ENCODE results near the gene C19orf38. TPM values are rescaled to one million over a fixed set of nuclear protein-coding genes. Genes with fewer than 3 reads are reported as not detected.
"Not testable (repeated sequence)": the region's sequence is repeated elsewhere in the genome, so short reads cannot be mapped to it uniquely, and the experiment has no call there.

Gene C19orf38
- total RNA-seq, 8 experiments from 2014 or later = 0.25 to 2.3 (median 0.50) TPM; not detected in 1

DNA sequence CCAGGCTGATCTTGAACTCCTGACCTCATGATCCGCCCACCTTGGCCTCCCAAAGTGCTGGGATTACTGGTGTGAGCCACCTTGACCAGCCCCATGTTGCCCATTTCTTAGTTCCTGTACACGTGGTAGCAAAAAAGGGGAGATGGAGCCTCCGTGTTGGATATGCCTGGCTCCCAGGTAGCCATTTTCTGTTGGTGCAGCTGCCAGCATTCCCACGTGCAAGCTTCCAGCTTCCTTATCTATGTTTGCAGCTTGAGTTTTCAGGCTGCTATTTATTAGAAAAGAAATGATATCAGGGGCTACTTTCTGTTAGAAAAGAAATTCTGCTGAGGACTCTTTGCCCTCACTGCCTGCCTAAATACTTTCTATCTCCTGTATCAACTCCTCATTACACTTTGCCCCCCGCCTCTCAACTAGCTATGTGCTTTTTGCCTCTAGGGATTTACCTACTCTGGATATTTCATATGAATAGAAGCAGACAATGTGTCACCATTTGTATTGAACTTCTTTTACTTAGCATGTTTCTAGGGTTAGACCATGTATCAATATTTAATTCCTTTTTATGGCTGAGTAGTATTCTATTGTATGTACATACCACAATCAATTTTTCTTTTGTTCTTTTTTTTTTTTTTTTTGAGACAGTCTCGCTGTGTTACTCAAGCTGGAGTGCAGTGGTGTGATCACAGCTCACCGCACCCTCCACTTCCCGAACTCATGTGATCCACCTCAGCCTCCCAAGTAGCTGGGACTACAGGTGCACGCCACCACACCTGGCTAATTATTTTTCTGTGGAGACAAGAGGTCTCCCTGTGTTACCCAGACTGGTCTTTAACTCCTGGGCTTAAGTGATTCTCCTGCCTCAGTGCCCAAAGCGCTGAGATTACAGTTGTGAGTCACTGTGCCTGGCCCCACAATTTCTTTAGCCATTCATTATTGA lies 8.8 kb upstream of the C19orf38 start:
- in situ Hi-C loops (cut with MboI; ENCODE audit: low pct_unique_long_range_greater_than_20kb in 2 of 9, low sequenced_read_pairs in 9 of 9, unreplicated experiment in 9 of 9) = no loop called here
- WGBS, 10 experiments = 62 to 93% (median 85%) methylated on average over 3 to 9 of the region's 10 CpGs
- no peak overlapping the region for H3K4me3 ChIP-seq

DNA sequence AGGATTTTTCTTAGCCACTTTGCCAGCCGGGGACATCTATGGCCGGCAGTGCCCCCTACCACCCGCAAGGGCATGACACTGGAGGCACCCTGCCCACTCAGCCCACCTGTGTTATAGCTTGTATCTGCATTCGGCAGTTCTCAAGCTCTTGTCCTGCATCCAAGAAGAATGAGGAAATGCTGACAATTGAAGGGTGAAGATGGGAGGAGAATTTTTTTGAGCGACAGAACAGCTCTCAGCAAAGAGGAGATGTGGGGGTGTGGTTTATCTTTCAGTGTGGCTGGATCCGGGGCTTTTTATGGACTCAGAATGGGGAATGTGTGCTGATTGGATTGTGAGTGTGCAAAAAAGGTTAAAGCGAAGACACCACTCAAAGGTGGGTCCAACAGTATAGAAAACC lies 5.4 kb upstream of the C19orf38 start:
- Histone ChIP-seq H3K4me1 (replicated peaks in 1 of 2) (no peaks in the 10 kb centered on the region), H3K27ac (no peak overlapping the region), H3K4me3 (no peak overlapping the region)
- 70 to 91% (median 83%) methylated on average over 1 to 5 of the region's 7 CpGs; no CpG with 5 or more reads in 4 of the 10 experiments for WGBS, 10 experiments
- in situ Hi-C loops (cut with MboI; ENCODE audit: low pct_unique_long_range_greater_than_20kb in 2 of 9, low sequenced_read_pairs in 9 of 9, unreplicated experiment in 9 of 9) = no loop called here
- ATAC-seq (replicated peaks in 6 of 8) = no peak

More for the DNA sequence above, 8.8 kb upstream of the C19orf38 start:
- no peak for ATAC-seq (replicated peaks in 6 of 8)
- peaks cover 9 to 10% of the 10 kb centered on the region in 2 donors for H3K4me1 ChIP-seq (replicated peaks in 1 of 2)
- H3K27ac ChIP-seq = no peak overlapping the region

DNA sequence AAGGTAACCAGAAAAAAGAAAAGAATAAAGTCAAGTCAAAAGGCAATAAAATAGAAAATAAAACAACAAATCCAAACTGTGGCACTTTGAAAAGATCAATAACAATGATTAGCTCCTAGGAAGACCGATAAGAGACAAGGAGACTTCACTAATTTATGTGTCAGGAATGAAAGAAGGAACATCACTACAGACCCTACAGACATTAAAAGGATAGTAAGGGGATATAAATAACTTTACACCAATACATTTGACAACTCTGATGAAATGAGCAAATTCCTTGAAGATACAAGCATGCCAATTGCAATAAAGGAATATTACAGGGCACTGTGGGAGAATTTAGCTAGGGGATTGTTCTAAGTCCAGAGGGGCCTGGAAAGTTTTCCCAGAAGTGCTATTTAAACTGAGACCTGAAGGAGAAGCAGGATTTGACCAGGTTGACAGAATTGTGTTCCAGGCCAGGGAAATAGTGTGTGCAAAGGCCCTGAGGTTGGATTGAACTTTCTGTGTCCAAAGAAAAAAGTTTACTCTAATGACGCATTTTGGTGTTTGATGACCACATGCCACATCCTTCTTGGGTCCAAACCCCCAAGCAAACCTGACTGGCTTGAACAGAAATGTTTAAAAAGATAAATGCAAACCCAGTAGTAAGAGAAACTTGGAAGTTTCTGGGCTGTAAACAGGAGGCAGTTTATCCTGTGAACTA lies 1.6 kb upstream of the C19orf38 start:
- WGBS, 10 experiments = 54 to 100% (median 75%) methylated on average over 1 to 2 of the region's 2 CpGs
- no peak overlapping the region for H3K4me3 ChIP-seq
- in situ Hi-C loops (cut with MboI; ENCODE audit: low pct_unique_long_range_greater_than_20kb in 2 of 9, low sequenced_read_pairs in 9 of 9, unreplicated experiment in 9 of 9) = no loop called here
- no peak overlapping the region for H3K27ac ChIP-seq
- no peak for ATAC-seq (replicated peaks in 6 of 8)
- no peaks in the 10 kb centered on the region for H3K4me1 ChIP-seq (replicated peaks in 1 of 2)

DNA sequence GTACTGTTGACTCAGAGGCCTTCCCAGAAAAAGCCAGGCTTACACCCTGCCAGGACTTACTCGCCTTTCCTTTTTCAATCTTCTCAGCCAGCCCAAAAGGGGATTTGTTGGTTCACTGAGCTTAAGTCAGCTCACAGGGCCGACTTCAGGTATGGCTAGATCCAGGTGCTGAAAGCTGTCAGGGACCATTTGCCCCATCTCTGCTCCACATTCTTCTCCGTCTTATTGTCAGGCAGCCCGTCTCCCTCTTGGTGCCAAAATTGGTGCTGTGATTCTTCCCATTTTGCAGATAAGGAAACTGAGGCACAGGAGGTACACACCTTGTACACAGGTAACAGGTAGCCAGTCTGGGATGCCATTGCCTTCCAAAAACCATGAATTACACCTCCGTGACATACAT lies 2.4 kb downstream of the C19orf38 start:
- Histone ChIP-seq H3K4me1 (replicated peaks in 1 of 2) (no peaks in the 10 kb centered on the region), H3K4me3 (no peak overlapping the region), H3K27ac (no peak overlapping the region)
- 45 to 100% (median 78%) methylated on average over 1 to 5 of the region's 5 CpGs for WGBS, 10 experiments
- ATAC-seq (replicated peaks in 6 of 8) = no peak
- in situ Hi-C loops (cut with MboI; ENCODE audit: low pct_unique_long_range_greater_than_20kb in 2 of 9, low sequenced_read_pairs in 9 of 9, unreplicated experiment in 9 of 9) = loop anchor here in 1 of 9 experiments (25.0 kb wide), 1 partner anchor 263 kb away; the partner anchor contains the start of gene AP1M2

- Histone ChIP-seq H3K4me3 (no peak overlapping the region), H3K27ac (no peak overlapping the region), H3K4me1 (replicated peaks in 1 of 2) (no peaks in the 10 kb centered on the region)
- peak in 3 of 8 experiments; percentile 29 to 67 (median 48) for ATAC-seq (replicated peaks in 6 of 8)
- in situ Hi-C loops (cut with MboI; ENCODE audit: low pct_unique_long_range_greater_than_20kb in 2 of 9, low sequenced_read_pairs in 9 of 9, unreplicated experiment in 9 of 9) = loop anchor here in 1 of 9 experiments (25.0 kb wide), 1 partner anchor 265 kb away; the partner anchor contains the start of gene AP1M2
- 32 to 100% (median 67%) methylated on average over 1 to 7 of the region's 7 CpGs; no CpG with 5 or more reads in 2 of the 10 experiments for WGBS, 10 experiments
Observed at GRCh38 chr19:10852098-10852800, 4.0 kb downstream of the C19orf38 start.

GRCh38 chr19:10852941-10853340 lies 4.7 kb downstream of the C19orf38 start:
- H3K4me1 ChIP-seq (replicated peaks in 1 of 2) = no peaks in the 10 kb centered on the region
- no peak overlapping the region for H3K27ac ChIP-seq
- WGBS, 10 experiments = 33 to 83% (median 66%) methylated on average over 1 to 7 of the region's 7 CpGs; no CpG with 5 or more reads in 4 of the 10 experiments
- ATAC-seq (replicated peaks in 6 of 8) = no peak
- no peak overlapping the region for H3K4me3 ChIP-seq
- in situ Hi-C loops (cut with MboI; ENCODE audit: low pct_unique_long_range_greater_than_20kb in 2 of 9, low sequenced_read_pairs in 9 of 9, unreplicated experiment in 9 of 9) = loop anchor here in 1 of 9 experiments (25.0 kb wide), 1 partner anchor 266 kb away; the partner anchor contains the start of gene AP1M2

DNA sequence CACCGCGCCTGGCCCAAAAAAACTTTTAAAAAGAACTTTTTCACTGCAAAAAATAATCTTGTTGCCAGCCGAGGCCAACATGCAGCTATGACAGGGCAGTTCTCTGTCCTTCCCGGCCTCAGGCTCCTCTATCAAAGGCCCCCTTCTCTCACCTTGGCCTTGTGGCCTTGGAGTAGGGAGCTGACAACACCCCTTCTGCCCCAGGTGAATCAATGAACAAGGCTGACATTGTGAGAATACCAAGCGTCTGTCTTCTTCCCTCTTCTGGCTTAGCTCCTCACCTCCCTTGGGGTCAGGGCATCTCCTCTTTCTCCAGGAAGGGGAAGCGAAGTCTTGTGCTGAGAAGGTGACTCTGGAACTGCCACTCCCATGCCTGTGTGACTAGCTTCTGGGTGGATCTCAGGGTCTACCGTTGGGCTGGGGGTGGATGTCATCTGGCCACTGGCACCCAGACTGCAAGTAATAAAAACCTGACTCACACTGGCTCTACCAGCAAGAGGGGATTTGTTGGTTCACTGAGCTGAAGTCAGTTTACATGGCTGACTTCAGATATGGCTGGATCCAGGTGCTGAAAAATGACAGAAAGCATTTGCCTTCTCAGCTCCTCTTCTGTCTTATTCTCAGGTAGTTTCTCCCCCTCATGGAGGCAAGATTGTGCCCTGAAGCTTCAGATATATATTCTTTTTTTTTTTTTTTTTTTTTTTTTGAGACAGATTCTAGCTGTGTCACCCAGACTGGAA lies 6.3 kb downstream of the C19orf38 start:
- Histone ChIP-seq H3K27ac (no peak overlapping the region), H3K4me1 (replicated peaks in 1 of 2) (no peaks in the 10 kb centered on the region), H3K4me3 (no peak overlapping the region)
- in situ Hi-C loops (cut with MboI; ENCODE audit: low pct_unique_long_range_greater_than_20kb in 2 of 9, low sequenced_read_pairs in 9 of 9, unreplicated experiment in 9 of 9) = loop anchor here in 1 of 9 experiments (25.0 kb wide), 1 partner anchor 267 kb away; the partner anchor contains the start of gene AP1M2
- 0 to 100% (median 89%) methylated on average over 1 to 4 of the region's 7 CpGs; no CpG with 5 or more reads in 3 of the 10 experiments for WGBS, 10 experiments
- ATAC-seq (replicated peaks in 6 of 8) = no peak

DNA sequence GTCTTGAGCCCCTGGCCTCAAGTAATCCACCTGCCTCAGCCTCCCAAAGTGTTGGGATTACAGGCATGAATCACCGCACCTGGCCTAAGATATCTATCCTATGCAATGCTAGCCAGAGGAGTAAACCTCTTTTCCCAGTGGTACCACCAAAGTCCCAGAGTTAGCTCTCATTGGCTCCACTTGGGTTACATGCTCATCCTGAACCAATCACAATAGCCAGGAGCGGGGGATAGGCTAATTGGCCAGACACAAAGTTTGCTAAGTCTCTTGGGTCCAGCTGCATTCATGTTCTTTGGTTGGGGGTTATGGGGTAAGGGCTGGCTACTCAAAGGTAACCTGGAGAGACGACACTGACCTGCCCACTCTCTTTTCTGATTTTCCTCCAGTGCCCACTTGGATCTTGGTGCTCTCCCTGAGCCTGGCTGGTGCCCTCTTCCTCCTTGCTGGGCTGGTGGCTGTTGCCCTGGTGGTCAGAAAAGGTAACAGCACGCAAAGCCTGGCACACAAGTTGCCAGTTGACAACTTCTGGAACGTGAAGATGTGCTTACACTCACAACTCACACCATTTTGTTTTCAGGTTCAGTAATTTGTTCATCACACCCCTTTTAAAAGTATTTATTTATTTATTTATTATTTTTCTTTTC lies 7.8 kb downstream of the C19orf38 start:
- WGBS, 10 experiments = 40 to 83% (median 62%) methylated on average over 1 to 5 of the region's 5 CpGs; no CpG with 5 or more reads in 1 of the 10 experiments
- Histone ChIP-seq H3K4me1 (replicated peaks in 1 of 2) (no peaks in the 10 kb centered on the region), H3K27ac (no peak overlapping the region), H3K4me3 (no peak overlapping the region)
- ATAC-seq (replicated peaks in 6 of 8) = peak in 1 of 8 experiments; percentile 71
- in situ Hi-C loops (cut with MboI; ENCODE audit: low pct_unique_long_range_greater_than_20kb in 2 of 9, low sequenced_read_pairs in 9 of 9, unreplicated experiment in 9 of 9) = loop anchor here in 1 of 9 experiments (25.0 kb wide), 1 partner anchor 269 kb away; the partner anchor contains the start of gene AP1M2

GRCh38 chr19:10856899-10857298 lies 8.7 kb downstream of the C19orf38 start:
- H3K4me3 ChIP-seq; H3K4me1 ChIP-seq (replicated peaks in 1 of 2); H3K27ac ChIP-seq; ATAC-seq (replicated peaks in 6 of 8): not testable (repeated sequence)
- in situ Hi-C loops (cut with MboI; ENCODE audit: low pct_unique_long_range_greater_than_20kb in 2 of 9, low sequenced_read_pairs in 9 of 9, unreplicated experiment in 9 of 9) = loop anchor here in 1 of 9 experiments (25.0 kb wide), 1 partner anchor 270 kb away; the partner anchor contains the start of gene AP1M2
- 100% methylated on average over 1 of the region's 1 CpG; no CpG with 5 or more reads in 7 of the 10 experiments for WGBS, 10 experiments

DNA sequence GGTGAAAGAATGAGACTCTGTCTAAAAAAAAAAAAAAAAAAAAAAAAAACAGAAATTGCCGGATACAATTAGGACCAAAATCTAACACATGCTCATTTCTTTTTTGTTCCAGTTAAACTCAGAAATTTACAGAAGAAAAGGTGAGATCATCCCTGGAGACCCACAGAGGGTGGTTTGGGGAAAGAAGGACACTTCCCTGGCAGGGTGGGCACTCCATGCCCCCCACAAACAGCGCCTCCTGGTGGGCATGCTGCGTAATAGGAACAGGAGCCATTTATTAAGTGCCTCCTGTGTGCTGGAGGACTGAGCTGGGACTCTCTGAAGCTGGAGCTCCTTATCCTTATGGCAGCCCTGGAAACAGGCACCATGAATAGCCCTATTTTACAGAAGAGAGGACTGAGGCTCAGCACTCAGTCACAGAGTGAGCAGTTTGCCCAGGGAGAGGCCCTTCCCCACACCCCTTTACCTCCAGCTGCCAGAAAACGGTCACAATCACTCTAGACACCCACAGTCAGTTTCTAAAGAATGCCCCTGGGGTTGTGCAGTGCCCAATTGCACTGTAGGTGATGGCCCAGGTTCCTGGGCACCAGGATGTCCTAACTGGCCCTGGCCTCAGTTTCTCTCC lies 10.1 kb downstream of the C19orf38 start:
- 6 to 100% (median 45%) methylated on average over 1 to 4 of the region's 4 CpGs; no CpG with 5 or more reads in 1 of the 10 experiments for WGBS, 10 experiments

DNA sequence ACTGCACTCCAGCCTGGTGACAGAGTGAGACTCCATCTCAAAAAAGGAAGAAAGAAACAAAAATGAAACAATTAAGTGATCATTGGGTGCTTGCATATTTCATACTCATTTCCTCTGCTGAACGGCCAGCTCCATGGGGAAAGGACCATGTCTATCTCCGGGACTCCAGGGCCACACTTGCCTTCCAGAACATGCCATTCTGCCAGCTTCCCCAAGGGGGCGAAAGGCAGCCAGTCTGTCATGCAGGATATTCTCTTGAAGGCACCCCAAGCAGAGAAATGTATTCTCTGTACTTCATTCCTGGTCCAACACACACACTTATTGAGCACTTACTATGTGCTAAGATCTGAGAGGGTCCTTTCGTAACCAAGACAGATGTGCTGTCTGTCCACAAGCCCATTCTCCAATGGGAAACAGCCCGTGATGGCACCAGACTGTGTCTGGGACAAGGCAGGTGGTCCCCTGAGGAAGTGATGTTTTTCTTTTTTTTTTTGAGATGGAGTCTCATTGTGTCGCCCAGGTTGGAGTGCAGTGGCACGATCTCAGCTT lies 13.0 kb downstream of the C19orf38 start:
- no peak overlapping the region for H3K4me3 ChIP-seq
- peak in 1 of 8 experiments; percentile 8 for ATAC-seq (replicated peaks in 6 of 8)
- no peak overlapping the region for H3K27ac ChIP-seq
- in situ Hi-C loops (cut with MboI; ENCODE audit: low pct_unique_long_range_greater_than_20kb in 2 of 9, low sequenced_read_pairs in 9 of 9, unreplicated experiment in 9 of 9) = loop anchor here in 1 of 9 experiments (25.0 kb wide), 1 partner anchor 274 kb away; the partner anchor contains the start of gene AP1M2
- WGBS, 10 experiments = 0 to 100% (median 69%) methylated on average over 1 to 4 of the region's 7 CpGs; no CpG with 5 or more reads in 3 of the 10 experiments
- H3K4me1 ChIP-seq (replicated peaks in 1 of 2) = peaks cover 11 to 26% of the 10 kb centered on the region in 2 donors

More for the DNA sequence above, 10.1 kb downstream of the C19orf38 start:
- H3K4me3 ChIP-seq = no peak overlapping the region
- in situ Hi-C loops (cut with MboI; ENCODE audit: low pct_unique_long_range_greater_than_20kb in 2 of 9, low sequenced_read_pairs in 9 of 9, unreplicated experiment in 9 of 9) = loop anchor here in 1 of 9 experiments (25.0 kb wide), 1 partner anchor 271 kb away; the partner anchor contains the start of gene AP1M2
- peaks cover 6 to 7% of the 10 kb centered on the region in 2 donors for H3K4me1 ChIP-seq (replicated peaks in 1 of 2)
- ATAC-seq (replicated peaks in 6 of 8) = peak in 2 of 8 experiments; percentile 42 to 69
- no peak overlapping the region for H3K27ac ChIP-seq
